ENCODE data around the gene UGT2B28.
"Not testable (repeated sequence)": the region's sequence is repeated elsewhere in the genome, so short reads cannot be mapped to it uniquely, and the experiment has no call there.

The UGT2B28 gene

DNA sequence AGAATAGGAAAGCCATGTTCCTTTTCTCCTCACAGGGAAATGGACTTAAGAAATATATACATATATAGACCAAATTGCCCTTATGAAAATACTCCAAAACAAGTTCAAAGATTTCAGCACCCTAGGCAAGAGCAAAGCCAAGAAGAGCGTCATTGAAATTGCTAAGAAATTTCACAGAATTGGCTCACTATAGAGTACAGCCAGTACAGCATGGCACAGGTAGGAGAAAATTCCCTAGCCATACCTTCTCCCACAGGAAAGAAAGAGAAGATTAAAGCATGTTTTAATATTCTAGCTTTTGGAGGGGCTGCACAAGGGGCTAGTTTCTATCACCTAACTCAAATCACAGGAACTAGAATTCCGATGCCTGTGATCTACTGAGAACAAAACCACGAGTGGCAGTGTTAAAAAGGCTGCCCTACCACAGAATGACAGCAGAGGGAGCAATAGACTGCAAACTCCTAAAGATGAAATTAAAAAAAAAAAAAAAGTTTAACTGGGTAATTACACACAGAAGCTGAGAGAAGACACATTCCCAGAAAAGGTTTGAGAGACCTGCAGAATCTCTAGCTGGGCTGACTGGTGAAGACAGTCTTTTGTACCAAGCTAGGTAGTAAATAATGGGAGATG is 37.5 kb downstream of the UGT2B28 start:
- TF ChIP-seq, protein P1, sequence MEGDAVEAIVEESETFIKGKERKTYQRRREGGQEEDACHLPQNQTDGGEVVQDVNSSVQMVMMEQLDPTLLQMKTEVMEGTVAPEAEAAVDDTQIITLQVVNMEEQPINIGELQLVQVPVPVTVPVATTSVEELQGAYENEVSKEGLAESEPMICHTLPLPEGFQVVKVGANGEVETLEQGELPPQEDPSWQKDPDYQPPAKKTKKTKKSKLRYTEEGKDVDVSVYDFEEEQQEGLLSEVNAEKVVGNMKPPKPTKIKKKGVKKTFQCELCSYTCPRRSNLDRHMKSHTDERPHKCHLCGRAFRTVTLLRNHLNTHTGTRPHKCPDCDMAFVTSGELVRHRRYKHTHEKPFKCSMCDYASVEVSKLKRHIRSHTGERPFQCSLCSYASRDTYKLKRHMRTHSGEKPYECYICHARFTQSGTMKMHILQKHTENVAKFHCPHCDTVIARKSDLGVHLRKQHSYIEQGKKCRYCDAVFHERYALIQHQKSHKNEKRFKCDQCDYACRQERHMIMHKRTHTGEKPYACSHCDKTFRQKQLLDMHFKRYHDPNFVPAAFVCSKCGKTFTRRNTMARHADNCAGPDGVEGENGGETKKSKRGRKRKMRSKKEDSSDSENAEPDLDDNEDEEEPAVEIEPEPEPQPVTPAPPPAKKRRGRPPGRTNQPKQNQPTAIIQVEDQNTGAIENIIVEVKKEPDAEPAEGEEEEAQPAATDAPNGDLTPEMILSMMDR (IDR thresholded peaks at IDR 0.05; ENCODE audit: low read depth, low read length), result peak; percentile 19
- DNase-seq (ENCODE audit: extremely low read depth, low read depth), result not testable (repeated sequence)

DNA sequence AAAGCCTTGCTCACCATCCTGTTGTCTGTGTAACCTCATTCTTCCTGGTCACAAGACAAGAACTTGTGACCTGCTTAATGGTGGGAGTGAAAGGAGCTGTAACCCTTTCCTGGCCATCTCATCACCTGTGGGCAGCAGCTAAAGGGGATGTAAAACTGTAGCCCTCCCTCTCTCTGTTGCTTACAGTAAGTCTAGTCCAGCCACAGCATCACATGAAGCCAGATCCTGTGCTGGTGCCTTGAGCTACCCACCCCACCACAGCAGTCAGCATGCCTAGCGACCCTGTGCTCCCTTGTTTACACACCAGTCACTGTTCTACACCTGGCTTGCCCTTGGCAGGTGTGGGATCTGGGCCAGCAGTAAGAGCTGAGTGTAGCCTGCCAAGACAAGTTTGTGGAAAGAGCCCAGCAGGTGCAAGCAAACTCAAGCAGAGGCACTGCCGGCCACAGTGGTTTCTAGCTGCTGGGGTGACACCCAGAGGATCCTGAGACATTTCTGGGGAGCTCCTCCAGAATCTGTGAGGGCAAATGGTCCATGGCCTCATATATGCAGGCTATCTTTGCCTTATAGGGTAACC is 41.0 kb downstream of the UGT2B28 start:
- TF ChIP-seq, protein P1 (IDR thresholded peaks at IDR 0.05; ENCODE audit: low read depth, low read length), result no peak
- DNase-seq (ENCODE audit: extremely low read depth, low read depth), result no peak

GRCh38 chr4:69322055-69322454 is 41.8 kb downstream of the UGT2B28 start:
- no peak for DNase-seq (ENCODE audit: extremely low read depth, low read depth)
- TF ChIP-seq, protein P1 (IDR thresholded peaks at IDR 0.05; ENCODE audit: low read depth, low read length), result no peak

DNA sequence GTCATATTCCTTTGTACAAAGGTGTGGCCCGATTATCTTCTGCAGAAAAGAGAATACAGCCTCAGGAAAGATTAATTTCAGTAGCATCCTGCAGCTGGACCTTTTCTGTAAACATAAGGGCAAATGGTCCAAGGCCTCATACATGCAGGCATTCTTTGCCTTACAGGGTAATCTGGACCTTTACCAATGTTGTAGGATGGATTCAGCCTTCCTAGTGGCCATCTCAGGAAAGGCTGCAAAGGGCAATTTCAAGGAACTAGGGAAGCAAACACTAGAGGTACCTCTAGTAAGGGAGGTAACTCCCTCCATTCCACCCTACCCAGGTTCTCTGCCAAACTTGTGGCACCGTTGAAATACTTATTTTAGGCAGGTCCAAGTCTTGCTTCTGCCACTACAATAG is 43.0 kb downstream of the UGT2B28 start:
- TF ChIP-seq, protein P1 (IDR thresholded peaks at IDR 0.05; ENCODE audit: low read depth, low read length), result no peak
- no peak for DNase-seq (ENCODE audit: extremely low read depth, low read depth)

GRCh38 chr4:69330345-69331047 is 50.2 kb downstream of the UGT2B28 start:
- TF ChIP-seq, protein P1 (IDR thresholded peaks at IDR 0.05; ENCODE audit: low read depth, low read length), result no peak
- no peak for DNase-seq (ENCODE audit: extremely low read depth, low read depth)

- DNase-seq (ENCODE audit: extremely low read depth, low read depth), result not testable (repeated sequence)
Observed at GRCh38 chr4:69331304-69331703, 51.0 kb downstream of the UGT2B28 start.

DNA sequence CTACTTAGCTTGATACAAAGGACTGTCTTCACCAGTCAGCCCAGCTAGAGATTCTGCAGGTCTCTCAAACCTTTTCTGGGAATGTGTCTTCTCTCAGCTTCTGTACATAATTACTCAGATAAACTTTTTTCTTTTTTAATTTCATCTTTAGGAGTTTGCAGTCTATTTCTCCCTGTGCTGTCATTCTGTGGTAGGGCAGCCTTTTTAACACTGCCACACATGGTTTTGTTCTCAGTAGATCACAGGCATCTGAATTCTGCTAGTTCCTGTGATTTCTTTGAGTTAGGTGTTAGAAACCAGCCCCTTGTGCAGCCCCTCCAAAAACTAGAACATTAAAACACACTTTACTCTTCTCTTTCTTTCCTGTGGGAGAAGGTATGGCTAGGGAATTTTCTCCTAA is 55.2 kb downstream of the UGT2B28 start:
- DNase-seq (ENCODE audit: extremely low read depth, low read depth), result not testable (repeated sequence)

- not testable (repeated sequence) for DNase-seq (ENCODE audit: extremely low read depth, low read depth)
Observed at GRCh38 chr4:69343114-69343513, 62.8 kb downstream of the UGT2B28 start.

- DNase-seq (ENCODE audit: extremely low read depth, low read depth), result not testable (repeated sequence)
Observed at GRCh38 chr4:69343558-69344420, 63.5 kb downstream of the UGT2B28 start.
